Measurements from ENCODE around the gene STAT5B. TPM values are rescaled to one million over a fixed set of nuclear protein-coding genes. Genes with fewer than 3 reads are reported as not detected.
A peak's percentile ranks its signal among the peaks of the same experiment; 100 is the strongest.

Gene STAT5B
- total and polyA plus RNA-seq, 9 of the 15 experiments (the other 6 are each of a cell fraction or from before 2014, with no cell fraction given) = 20.8 to 176 (median 92.4) TPM

GRCh38 chr17:42291129-42291528 is 14.9 kb upstream of the STAT5B start (continued):
- no peak for TF ChIP-seq ZNF592 (IDR thresholded peaks at IDR 0.05)
- TF ChIP-seq CREB3L1 (IDR thresholded peaks at IDR 0.05; ENCODE audit: borderline replicate concordance, low read depth) = no peak
- TF ChIP-seq SMC3 (conservative IDR thresholded peaks at IDR 0.05; ENCODE audit: insufficient read depth, low read depth, low read length) = no peak
- TF ChIP-seq NFIC (IDR thresholded peaks at IDR 0.05) = no peak

- 3% methylated on average over 5 of the region's 5 CpGs for WGBS (ENCODE audit: insufficient coverage, low coverage, missing lambda C conversion rate)
- Histone ChIP-seq H3K36me3 (ENCODE audit: control insufficient read depth, insufficient read depth, low read length) (peaks cover 66% of the 10 kb centered on the region), H3K27me3 (ENCODE audit: control insufficient read depth in 2 of 2, insufficient read depth in 2 of 2, low read length in 2 of 2) (no peaks in the 10 kb centered on the region), H3K79me2 (ENCODE audit: control insufficient read depth, insufficient read depth, low read length) (peaks cover 99% of the 10 kb centered on the region), H3K4me2 (ENCODE audit: insufficient read depth, low read length) (peak overlapping the region; percentile 88), H3K9me1 (ENCODE audit: control insufficient read depth, insufficient read depth, low read length) (no peaks in the 10 kb centered on the region), H3K27ac (ENCODE audit: extremely low read depth, low read depth, low read length) (peak overlapping the region; percentile 78; the same call in 2 of the 3 replicates), H2AFZ (ENCODE audit: low read depth, low read length) (no peak overlapping the region), H3K9me3 (replicated peaks; ENCODE audit: control insufficient read depth, insufficient read depth, low read depth, low read length) (no peaks in the 10 kb centered on the region), H3K4me1 (replicated peaks in 1 of 2; ENCODE audit: control insufficient read depth in 2 of 2, insufficient read depth in 2 of 2, low read length in 2 of 2) (peaks cover 27 to 48% of the 10 kb centered on the region in 2 experiments), H4K20me1 (replicated peaks; ENCODE audit: control insufficient read depth, insufficient read depth, low read length) (no peaks in the 10 kb centered on the region), H3K4me3 (peak overlapping the region; percentile 88), H3K9ac (ENCODE audit: insufficient read depth in 1 of 2, low read depth in 2 of 2, low read length in 2 of 2) (peak overlapping the region; percentile 83 to 97)
- FAIRE-seq (no peak), ATAC-seq (no peak), DNase-seq (ENCODE audit: extremely low read depth in 1 of 4, low spot score in 3 of 4) (no peak)
- in situ Hi-C loops (cut with MboI) = no loop called here
- ChIA-PET CTCF (ENCODE audit: low intra/inter-chr PET ratio) (interaction anchor here (0.7 kb wide), 1 partner anchor 39 kb away, joined by 3 read pairs; no protein-coding TSS in a partner anchor), POLR2A (interaction anchor here (0.6 to 2.7 kb wide), 7 partner anchors 9 to 262 kb away, joined by 3 to 13 read pairs (median 6); partner anchors contain the start of gene HSD17B1)
- intact Hi-C loops (cut with micrococcal nuclease) = no loop called here
- BruUV-seq (replicated peaks) = no TSS peak
- TF ChIP-seq IRF2 (CRISPR knock-in tag; IDR thresholded peaks at IDR 0.05) (no peak), HDGF (IDR thresholded peaks at IDR 0.05) (0 out of 2 replicates have a peak, but pooled peaks have one; percentile 20), NCOR1 (IDR thresholded peaks at IDR 0.05) (0 out of 2 replicates have a peak, but pooled peaks have one; percentile 3), RCOR1 (IDR thresholded peaks at IDR 0.05; ENCODE audit: borderline replicate concordance in 1 of 2, low read depth in 2 of 2, low read length in 2 of 2) (0 out of 4 replicates have a peak, but pooled peaks of 1 of the 2 experiments have one; percentile 8), DIDO1 (tag; IDR thresholded peaks at IDR 0.05; ENCODE audit: low read depth) (no peak), NR4A1 (CRISPR knock-in tag; IDR thresholded peaks at IDR 0.05) (no peak), NR4A1 (tag; IDR thresholded peaks at IDR 0.05) (peak; percentile 38; the same call in 1 of the 2 replicates), ZNF24 (IDR thresholded peaks at IDR 0.05) (0 out of 2 replicates have a peak, but pooled peaks have one; percentile 16), PHF20 (IDR thresholded peaks at IDR 0.05; ENCODE audit: partially characterized antibody) (peak; percentile 15), SIN3A (IDR thresholded peaks at IDR 0.05; ENCODE audit: borderline replicate concordance in 2 of 2, control insufficient read depth in 1 of 2, low read depth in 2 of 2, low read length in 2 of 2) (peak in 1 of 2 experiments; percentile 72; a peak in 1 of 4 replicates), HMG20B (CRISPR knock-in tag; IDR thresholded peaks at IDR 0.05) (no peak)
Observed at GRCh38 chr17:42290577-42290976, 14.4 kb upstream of the STAT5B start.

All from K562 (cell line).